Thyroid gland (tissue), 4 donors: Measurements from ENCODE around the gene CCDC120. TPM values are rescaled to one million over a fixed set of nuclear protein-coding genes. Genes with fewer than 3 reads are reported as not detected.

Experiments
- DNase-seq, 2 donors: peaks; one replicate each; pipeline ENCODE4 v3.0.0-alpha.2; 2019
- H3K27ac ChIP-seq, 3 donors: fragments of 200-600 bp; sonication (generic); 1 replicate in 2 of 3; 2 replicates in 1 of 3; pipeline ENCODE4 v1.5.1; 2016 to 2019; ENCODE audit warnings: mild to moderate bottlenecking in 1 of 3, moderate library complexity in 1 of 3
- H3K27me3 ChIP-seq: fragments of 200-600 bp; sonication (generic); one replicate; pipeline ENCODE4 v1.5.1; 2019
- H3K36me3 ChIP-seq, 2 donors: fragments of 200-600 bp; sonication (generic); one replicate each; pipeline ENCODE4 v1.5.1; 2016 to 2019
- H3K4me1 ChIP-seq, 2 donors: fragments of 200-600 bp; sonication (generic); one replicate each; pipeline ENCODE4 v1.5.1; 2017 to 2019
- H3K4me3 ChIP-seq, 3 donors: fragments of 200-600 bp; sonication (generic); replicated peaks in 1 of 3; 1 replicate in 2 of 3; 2 replicates in 1 of 3; pipeline ENCODE4 v1.5.1; 2016; ENCODE audit warnings: mild to moderate bottlenecking in 1 of 3
- H3K9me3 ChIP-seq: fragments of 200-600 bp; sonication (generic); one replicate; pipeline ENCODE4 v1.5.1; 2017
- POLR2A ChIP-seq, 2 donors: fragments of 450-650 bp; IDR thresholded peaks; one replicate each; pipeline ENCODE4 v1.6.1; 2017; ENCODE audit warnings: antibody characterized with exemption in 2 of 2, mild to moderate bottlenecking in 2 of 2, moderate library complexity in 1 of 2
- WGBS, 2 donors: methylation state at CpG; one replicate each; pipeline ENCODE4 v1.1.5; 2017; 5-methylcytosine and 5-hydroxymethylcytosine counted together
- intact Hi-C: fragments of 100-400 bp; cut with DNase I; formaldehyde crosslinking; loops from one replicate; pipeline ENCODE4 v1.15.1; 2023
- total RNA-seq, 4 donors: library from RNA; depleted of rRNA; stranded (reverse); fragments of >200 nt; gene quantifications; one replicate each; pipeline ENCODE4 v1.2.3, GENCODE V29; 2016
- TF ChIP-seq, protein P1 (sequence below), 6 experiments: fragments of 200-600 bp in 3 of 6; fragments of 450-650 bp in 3 of 6; sonication (generic) in 3 of 6; IDR thresholded peaks; one replicate each; pipeline ENCODE4 v1.5.1; 2016 to 2019; ENCODE audit warnings: antibody characterized with exemption in 6 of 6, mild to moderate bottlenecking in 2 of 6, inconsistent platforms in 1 of 6, moderate library complexity in 1 of 6

Gene CCDC120
- total RNA-seq, 4 donors from 2014 or later = 5.1 to 14.4 (median 6.3) TPM

DNA sequence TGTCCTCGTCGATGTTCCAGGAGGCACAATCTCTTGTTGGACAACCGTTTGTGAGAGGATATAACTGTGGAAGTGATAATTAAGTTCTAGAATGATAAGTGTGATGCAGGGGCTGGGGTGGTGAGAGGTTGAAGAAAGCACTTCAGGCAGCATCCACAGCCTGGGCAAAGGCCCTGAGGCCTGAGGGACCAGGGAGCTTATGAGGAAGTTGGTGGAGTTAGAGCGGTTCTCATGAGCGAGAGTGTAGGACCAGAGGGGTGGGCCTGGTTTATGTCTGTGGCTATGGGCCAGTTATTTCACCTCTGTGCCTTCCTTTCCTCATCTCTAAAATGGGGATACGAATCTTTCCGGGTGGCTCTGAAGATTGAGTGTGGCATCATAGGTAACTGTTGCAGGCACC is 2.7 kb downstream of the CCDC120 start:
- H3K9me3 ChIP-seq = no peaks in the 10 kb centered on the region
- H3K4me3 ChIP-seq = no peak overlapping the region
- no peak overlapping the region for H3K27ac ChIP-seq
- H3K27me3 ChIP-seq = no peaks in the 10 kb centered on the region
- no peaks in the 10 kb centered on the region for H3K4me1 ChIP-seq
- 92% methylated on average over 7 of the region's 7 CpGs for WGBS, 2 donors
- intact Hi-C loops = no loop called here
- no peak for DNase-seq
- TF ChIP-seq, protein P1, sequence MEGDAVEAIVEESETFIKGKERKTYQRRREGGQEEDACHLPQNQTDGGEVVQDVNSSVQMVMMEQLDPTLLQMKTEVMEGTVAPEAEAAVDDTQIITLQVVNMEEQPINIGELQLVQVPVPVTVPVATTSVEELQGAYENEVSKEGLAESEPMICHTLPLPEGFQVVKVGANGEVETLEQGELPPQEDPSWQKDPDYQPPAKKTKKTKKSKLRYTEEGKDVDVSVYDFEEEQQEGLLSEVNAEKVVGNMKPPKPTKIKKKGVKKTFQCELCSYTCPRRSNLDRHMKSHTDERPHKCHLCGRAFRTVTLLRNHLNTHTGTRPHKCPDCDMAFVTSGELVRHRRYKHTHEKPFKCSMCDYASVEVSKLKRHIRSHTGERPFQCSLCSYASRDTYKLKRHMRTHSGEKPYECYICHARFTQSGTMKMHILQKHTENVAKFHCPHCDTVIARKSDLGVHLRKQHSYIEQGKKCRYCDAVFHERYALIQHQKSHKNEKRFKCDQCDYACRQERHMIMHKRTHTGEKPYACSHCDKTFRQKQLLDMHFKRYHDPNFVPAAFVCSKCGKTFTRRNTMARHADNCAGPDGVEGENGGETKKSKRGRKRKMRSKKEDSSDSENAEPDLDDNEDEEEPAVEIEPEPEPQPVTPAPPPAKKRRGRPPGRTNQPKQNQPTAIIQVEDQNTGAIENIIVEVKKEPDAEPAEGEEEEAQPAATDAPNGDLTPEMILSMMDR (IDR thresholded peaks at IDR 0.05) = no peak
- TF ChIP-seq POLR2A (IDR thresholded peaks at IDR 0.05) = no peak
- no peaks in the 10 kb centered on the region for H3K36me3 ChIP-seq

DNA sequence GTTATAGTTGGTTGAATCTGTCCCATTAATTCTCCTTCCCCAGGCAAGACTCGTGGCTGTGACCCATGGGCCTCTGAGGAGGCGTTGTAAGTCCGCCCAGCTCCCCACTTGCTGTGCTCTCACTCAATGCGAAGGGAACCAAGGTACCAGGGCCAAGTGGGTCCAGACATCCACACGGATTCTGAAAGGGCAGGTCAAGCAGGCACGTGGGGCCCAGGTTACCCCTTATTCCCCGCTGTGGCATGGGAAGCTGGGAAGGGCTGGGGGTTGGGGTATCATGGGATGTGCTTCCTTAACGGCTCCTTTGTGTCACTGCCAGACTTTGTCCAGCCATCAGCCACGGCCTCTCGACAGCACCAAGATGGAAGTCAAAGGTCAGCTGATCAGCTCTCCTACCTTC is 3.1 kb downstream of the CCDC120 start:
- H3K36me3 ChIP-seq = no peaks in the 10 kb centered on the region
- H3K27me3 ChIP-seq = no peaks in the 10 kb centered on the region
- intact Hi-C loops = no loop called here
- H3K4me3 ChIP-seq = no peak overlapping the region
- H3K4me1 ChIP-seq = no peaks in the 10 kb centered on the region
- WGBS, 2 donors = 83% methylated on average over 7 to 10 of the region's 10 CpGs
- no peak for DNase-seq
- no peaks in the 10 kb centered on the region for H3K9me3 ChIP-seq
- no peak for TF ChIP-seq POLR2A (IDR thresholded peaks at IDR 0.05)
- TF ChIP-seq, protein P1 (IDR thresholded peaks at IDR 0.05) = no peak
- no peak overlapping the region for H3K27ac ChIP-seq

DNA sequence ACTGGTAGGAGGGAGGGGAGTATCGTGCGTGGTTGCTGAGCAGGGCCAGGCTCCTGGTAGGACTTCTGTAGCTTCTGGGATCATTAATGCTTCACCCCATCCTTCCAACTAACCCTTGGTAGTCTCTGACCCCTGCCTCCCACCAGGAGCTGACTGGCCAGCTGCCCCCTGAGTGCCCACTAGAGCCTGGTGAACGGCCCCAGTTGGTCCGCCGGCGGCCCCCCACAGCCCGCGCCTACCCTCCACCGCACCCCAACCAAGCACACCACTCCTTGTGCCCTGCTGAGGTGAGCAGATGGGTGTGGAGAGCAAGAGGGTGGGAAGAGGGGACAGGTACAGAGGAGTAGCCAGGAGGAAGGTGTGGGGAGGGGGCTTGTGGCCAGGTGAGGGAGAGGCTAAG is 4.9 kb downstream of the CCDC120 start:
- Histone ChIP-seq H3K4me3 (no peak overlapping the region), H3K27ac (no peak overlapping the region), H3K36me3 (no peaks in the 10 kb centered on the region), H3K9me3 (no peaks in the 10 kb centered on the region), H3K4me1 (no peaks in the 10 kb centered on the region), H3K27me3 (no peaks in the 10 kb centered on the region)
- intact Hi-C loops = no loop called here
- no peak for DNase-seq
- TF ChIP-seq POLR2A (IDR thresholded peaks at IDR 0.05) = no peak
- TF ChIP-seq, protein P1 (IDR thresholded peaks at IDR 0.05) = no peak
- WGBS, 2 donors = 95 to 99% methylated on average over 7 to 9 of the region's 9 CpGs

DNA sequence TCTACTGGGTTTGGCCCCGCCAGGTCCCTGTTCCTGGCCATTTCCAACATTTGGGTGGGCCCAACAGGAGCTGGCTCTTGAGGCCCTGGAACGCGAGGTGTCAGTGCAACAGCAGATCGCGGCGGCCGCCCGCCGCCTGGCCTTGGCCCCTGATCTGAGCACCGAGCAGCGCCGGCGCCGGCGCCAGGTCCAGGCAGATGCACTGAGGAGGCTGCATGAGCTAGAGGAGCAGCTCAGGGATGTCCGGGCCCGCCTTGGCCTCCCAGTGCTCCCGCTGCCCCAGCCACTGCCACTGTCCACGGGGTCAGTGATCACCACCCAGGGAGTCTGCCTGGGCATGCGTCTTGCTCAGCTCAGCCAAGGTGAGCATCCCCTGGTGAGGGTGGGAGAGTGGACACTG is 5.5 kb downstream of the CCDC120 start:
- intact Hi-C loops = no loop called here
- TF ChIP-seq, protein P1 (IDR thresholded peaks at IDR 0.05) = no peak
- TF ChIP-seq POLR2A (IDR thresholded peaks at IDR 0.05) = no peak
- Histone ChIP-seq H3K27me3 (no peaks in the 10 kb centered on the region), H3K36me3 (no peaks in the 10 kb centered on the region), H3K27ac (no peak overlapping the region), H3K4me3 (no peak overlapping the region), H3K9me3 (no peaks in the 10 kb centered on the region), H3K4me1 (no peaks in the 10 kb centered on the region)
- 80% methylated on average over 1 of the region's 20 CpGs; no CpG with 5 or more reads in 1 of the 2 donors for WGBS, 2 donors
- no peak for DNase-seq

- DNase-seq = no peak
- WGBS, 2 donors = 89 to 90% methylated on average over 6 to 7 of the region's 8 CpGs
- H3K4me3 ChIP-seq = no peak overlapping the region
- H3K36me3 ChIP-seq = no peaks in the 10 kb centered on the region
- no peaks in the 10 kb centered on the region for H3K27me3 ChIP-seq
- intact Hi-C loops = no loop called here
- H3K9me3 ChIP-seq = no peaks in the 10 kb centered on the region
- H3K4me1 ChIP-seq = no peaks in the 10 kb centered on the region
- no peak overlapping the region for H3K27ac ChIP-seq
- TF ChIP-seq, protein P1 (IDR thresholded peaks at IDR 0.05) = no peak
- no peak for TF ChIP-seq POLR2A (IDR thresholded peaks at IDR 0.05)
Measured at GRCh38 chrX:49064735-49065134, 5.9 kb downstream of the CCDC120 start.
